Stimulated activated naive CD4-positive, alpha-beta T cell (primary cell): ENCODE measurements around the gene NSUN4.
"Not testable (repeated sequence)": the region's sequence is repeated elsewhere in the genome, so short reads cannot be mapped to it uniquely, and the experiment has no call there.

Experiments used
- DNase-seq, 6 experiments: peaks; one replicate each; lab custom pipeline; 2025; lab: John Stamatoyannopoulos, UW

Gene NSUN4

DNA sequence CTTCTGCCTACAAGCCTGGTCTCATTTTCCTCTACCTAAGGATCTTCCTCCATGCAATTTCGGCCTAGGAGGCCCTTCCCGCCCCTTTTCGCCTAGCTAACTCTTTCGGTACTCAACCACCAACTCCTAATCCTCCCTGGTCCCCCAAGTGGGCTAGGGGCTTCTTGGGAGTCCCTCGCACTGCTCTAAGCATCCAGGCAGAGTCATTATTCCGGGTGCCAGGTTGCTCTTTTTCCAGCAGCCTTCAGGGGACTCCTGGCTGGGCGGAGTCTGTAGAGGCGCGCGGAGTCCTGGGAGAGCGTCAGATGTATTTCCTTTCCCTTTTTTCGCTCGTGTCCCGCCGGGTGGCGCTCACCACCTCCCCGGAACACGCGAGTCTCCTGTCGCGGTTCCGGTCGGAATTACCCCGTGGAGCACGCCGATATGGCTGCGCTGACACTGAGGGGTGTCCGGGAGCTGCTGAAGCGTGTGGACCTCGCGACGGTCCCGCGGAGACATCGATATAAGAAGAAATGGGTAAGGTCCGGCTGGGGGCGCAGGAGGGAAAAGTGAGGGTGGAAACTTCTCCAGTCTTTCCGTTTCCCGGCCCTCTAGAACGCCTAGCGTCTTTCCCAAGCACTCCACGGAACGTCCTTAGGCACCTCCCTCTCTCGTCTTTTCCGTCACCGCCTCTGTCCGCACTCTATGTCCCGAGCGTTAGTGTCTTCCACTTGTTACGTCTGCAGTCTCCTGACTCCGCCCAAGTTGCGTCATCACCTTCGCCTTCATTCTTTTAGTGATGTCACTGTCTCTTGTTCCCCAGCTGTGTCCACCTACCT, at the start of gene NSUN4:
TSS of gene NSUN4 (plus strand) at position 404 of the 818 bp plus-strand sequence. CDS start at position 424, 20 bp downstream.
- peak; percentile 75 to 87 (median 82) for DNase-seq

DNA sequence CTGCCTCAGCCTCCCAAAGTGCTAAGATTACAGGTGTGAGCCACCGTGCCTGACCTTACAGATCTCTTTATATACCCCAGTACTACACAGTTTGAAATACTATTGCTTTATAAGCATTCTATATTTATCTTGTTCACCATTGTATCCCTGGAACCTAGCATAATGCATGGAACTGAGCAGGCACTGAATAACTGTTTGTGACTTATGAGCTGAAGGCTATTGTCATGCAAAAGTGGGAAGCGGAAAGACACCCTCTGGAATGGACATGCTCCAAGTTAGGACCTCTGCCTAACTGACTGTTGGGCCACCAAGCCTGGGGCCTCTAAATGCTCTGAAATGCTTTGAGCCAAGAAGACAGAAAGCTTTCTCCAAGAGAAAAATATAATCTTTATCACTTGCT, 45.3 kb upstream of the NSUN4 start:
- no peak for DNase-seq

GRCh38 chr1:46298387-46298786, 42.2 kb upstream of the NSUN4 start:
- DNase-seq = no peak

GRCh38 chr1:46300673-46301405, 39.8 kb upstream of the NSUN4 start:
- DNase-seq = no peak

DNA sequence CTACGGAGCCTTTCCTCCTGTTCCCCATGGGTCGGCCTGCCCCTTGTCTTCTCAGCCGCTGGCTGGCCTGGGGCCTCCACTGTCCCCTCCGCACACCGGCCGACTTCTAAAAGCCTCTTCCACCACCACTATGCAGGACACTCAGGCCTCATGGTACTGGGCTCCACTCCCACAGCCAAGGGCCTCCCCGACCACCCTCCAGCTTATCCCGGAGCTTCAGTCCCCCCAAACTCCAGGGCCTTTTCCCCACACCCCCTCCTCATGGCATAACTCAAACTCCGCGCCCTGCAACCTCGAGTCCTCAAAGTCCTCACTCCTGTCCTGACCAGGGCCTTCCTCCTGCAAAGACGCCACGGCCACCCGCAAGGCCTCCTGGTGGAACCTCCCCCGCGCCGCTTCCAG, 39.2 kb upstream of the NSUN4 start:
- no peak for DNase-seq

- peak; percentile 29 to 75 (median 44) for DNase-seq
These were observed 38.6 kb upstream of the NSUN4 start for GRCh38 chr1:46301808-46302640.

- peak in 2 of 6 experiments; percentile 30 to 48 for DNase-seq
These were observed 38.0 kb upstream of the NSUN4 start for GRCh38 chr1:46302641-46303037.

DNA sequence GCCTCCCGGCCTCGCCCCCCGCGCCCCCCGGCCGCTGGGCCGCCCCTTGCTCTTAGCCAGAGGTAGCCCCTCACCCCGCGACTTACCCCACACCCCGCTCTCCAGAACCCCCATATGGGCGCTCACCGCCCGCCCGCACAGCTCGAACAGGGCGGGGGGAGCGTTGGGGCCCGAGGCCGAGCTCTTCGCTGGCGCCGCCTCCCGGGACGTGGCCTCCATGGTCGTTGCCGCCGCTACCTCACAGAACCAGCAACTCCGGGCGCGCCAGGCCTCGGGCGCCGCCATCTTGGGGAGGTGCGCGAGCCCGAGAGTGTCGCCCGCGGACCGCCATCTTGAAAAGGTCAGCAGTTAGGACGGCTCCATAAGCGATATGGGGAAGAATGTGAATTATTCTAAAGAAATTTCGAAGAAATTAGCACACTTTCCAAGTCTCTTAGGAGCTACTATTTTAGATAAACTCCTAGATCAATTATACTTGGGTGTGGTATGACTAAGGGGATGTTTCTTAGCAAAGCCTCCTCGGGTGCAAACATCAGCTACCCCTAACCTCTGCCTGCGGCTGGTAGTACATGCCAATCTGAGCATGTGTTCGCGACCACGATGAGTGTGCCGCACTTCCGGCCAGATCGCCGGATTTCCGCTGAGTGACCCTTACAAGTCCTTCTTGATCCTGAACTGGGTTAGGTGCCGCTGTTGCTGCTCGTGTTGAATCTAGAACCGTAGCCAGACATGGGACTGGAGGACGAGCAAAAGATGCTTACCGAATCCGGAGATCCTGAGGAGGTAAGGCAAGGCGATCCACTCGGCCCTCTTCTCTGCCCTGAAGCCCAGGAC, 37.4 kb upstream of the NSUN4 start, which contains the start of the genes LRRC41 and UQCRH:
TSS of gene LRRC41 (minus strand) at position 579 of the 834 bp plus-strand sequence. CDS start at position 285, 294 bp downstream.
TSS of gene UQCRH (plus strand) at position 661 of the 834 bp plus-strand sequence. CDS start at position 730, 69 bp downstream.
- peak; percentile 84 to 95 (median 90) for DNase-seq

DNA sequence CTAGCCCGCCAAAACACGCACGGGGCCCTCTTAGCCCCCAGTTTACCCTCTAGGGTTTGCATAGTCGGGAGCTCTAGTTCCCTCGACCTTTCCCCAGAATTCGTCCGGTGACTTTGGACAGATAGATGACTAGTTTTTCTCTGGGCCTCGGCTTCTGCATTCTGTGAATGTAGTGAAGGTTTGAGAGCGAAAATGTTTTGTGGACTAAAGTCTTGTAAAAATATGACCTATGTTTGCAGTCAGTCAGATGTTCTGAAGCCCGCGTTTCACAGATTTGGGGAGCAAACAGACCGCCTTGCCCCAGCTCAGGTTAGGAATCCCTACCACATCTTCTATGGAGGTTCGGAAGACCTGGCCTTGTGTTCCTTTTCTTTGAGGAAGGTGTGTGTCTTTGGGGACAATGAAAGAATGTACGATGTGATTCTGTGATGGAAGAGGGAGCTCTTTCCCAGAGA, 36.7 kb upstream of the NSUN4 start:
- DNase-seq = no peak

- DNase-seq = no peak
These were observed 34.5 kb upstream of the NSUN4 start for GRCh38 chr1:46306159-46306530.

DNA sequence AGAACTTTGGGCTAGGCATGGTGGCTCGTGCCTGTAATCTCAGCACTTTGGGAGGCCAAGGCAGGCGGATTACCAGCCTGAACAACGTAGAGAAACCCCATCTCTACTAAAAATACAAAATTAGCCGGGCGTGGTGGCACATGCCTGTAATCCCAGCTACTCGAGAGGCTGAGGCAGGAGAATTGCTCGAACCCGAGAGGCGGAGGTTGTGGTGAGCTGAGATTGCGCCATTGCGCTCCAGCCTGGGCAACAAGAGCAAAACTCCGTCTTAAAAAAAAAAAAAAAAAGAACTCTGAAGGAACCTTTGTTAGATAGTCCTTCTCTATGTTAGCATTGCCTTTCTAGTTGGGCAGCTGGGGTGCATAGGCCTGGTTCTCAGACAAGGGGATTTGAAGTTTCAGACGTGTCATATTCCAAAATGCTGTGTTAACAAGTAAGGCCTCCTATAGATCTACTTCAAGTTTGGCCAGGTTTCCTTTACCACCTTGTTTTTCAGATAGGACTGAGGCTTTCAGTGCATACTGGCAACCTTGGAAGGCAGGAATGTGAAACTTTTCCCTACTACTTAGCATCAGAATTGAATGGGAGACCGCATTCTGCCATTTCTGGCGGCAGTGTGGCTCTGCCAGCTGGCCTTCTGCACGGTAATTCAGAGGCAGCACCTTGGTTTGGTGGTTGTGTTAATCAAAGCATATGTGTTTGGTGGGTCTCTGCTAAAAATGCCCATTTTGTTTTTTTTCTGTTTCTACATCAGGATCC, 31.0 kb upstream of the NSUN4 start:
- no peak for DNase-seq

DNA sequence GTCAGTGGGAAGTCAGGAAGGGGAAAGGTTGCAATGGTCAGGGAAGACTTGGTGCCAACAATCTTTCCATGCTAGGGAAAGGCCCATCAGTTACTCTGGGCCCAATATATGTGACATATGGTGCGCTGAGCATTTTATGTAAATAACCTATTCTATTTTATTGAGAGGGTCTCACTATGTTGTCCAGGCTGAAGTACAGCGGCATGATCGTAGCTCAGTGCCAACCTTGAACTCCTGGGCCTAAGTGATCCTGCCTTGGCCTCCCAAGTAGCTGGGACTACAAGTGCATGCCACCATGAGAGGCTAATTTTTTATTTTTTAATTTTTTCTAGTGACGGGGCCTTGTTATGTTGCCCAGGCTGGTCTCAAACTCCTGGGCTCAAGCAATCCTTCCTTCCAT, 30.3 kb upstream of the NSUN4 start:
- DNase-seq = no peak

- DNase-seq = no peak
These were observed 24.8 kb upstream of the NSUN4 start for GRCh38 chr1:46315669-46316403.

- no peak for DNase-seq
These were observed 23.3 kb upstream of the NSUN4 start for GRCh38 chr1:46317323-46317722.

GRCh38 chr1:46319301-46319700, 21.3 kb upstream of the NSUN4 start:
- DNase-seq = not testable (repeated sequence)

GRCh38 chr1:46319960-46320914, 20.4 kb upstream of the NSUN4 start:
- DNase-seq = not testable (repeated sequence)

DNA sequence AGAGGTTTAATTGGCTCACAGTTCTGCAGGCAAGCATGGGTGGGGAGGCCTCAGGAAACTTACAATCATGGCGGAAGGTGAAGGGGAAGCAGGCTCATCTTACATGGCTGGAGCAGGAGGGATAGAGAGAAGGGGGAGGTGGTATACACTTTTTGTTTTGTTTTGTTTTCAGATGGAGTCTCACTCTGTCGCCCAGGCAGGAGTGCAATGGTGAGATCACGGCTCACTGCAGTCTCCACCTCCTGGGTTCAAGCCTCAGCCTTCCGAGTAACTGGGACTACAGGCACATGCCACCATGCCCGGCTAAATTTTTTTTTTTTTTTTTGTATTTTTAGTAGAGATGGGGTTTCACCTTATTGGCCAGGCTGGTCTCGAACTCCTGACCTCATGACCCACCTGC, 18.4 kb upstream of the NSUN4 start:
- DNase-seq = not testable (repeated sequence)
